ENCODE results near the gene CTDSPL. TPM values are rescaled to one million over a fixed set of nuclear protein-coding genes. Genes with fewer than 3 reads are reported as not detected.
A peak's percentile ranks its signal among the peaks of the same experiment; 100 is the strongest.

CTDSPL gene
- total and polyA plus RNA-seq, 2 donors from 2014 or later = 55.9 to 78.3 TPM

DNA sequence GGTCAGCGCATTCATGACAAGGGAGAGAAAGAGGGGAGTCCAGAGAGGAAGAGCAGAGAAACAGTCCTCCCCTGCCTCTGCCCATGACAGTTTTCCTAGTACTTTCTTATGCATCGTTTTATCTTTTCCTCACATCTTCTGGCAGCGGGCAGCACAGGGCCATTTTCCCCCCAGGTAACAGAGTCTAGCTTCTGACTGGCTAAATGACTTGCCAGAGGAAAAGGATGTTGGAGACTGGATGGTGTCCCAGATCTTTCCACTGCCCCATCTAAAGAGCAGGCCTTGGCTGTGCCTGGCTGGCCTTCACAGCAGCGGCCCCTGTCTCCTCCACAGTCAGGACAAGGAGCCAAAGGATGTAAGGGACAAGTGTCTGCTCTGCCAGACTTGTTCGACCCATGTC is 59.3 kb downstream of the CTDSPL start:
- no peak overlapping the region for H3K4me3 ChIP-seq (ENCODE audit: low read length in 3 of 3)
- no peaks in the 10 kb centered on the region for H3K9me3 ChIP-seq (ENCODE audit: control insufficient read depth in 2 of 3, insufficient read depth in 1 of 3, low read length in 3 of 3)
- FAIRE-seq (no peak), DNase-seq (no peak)
- TF ChIP-seq, protein P1, sequence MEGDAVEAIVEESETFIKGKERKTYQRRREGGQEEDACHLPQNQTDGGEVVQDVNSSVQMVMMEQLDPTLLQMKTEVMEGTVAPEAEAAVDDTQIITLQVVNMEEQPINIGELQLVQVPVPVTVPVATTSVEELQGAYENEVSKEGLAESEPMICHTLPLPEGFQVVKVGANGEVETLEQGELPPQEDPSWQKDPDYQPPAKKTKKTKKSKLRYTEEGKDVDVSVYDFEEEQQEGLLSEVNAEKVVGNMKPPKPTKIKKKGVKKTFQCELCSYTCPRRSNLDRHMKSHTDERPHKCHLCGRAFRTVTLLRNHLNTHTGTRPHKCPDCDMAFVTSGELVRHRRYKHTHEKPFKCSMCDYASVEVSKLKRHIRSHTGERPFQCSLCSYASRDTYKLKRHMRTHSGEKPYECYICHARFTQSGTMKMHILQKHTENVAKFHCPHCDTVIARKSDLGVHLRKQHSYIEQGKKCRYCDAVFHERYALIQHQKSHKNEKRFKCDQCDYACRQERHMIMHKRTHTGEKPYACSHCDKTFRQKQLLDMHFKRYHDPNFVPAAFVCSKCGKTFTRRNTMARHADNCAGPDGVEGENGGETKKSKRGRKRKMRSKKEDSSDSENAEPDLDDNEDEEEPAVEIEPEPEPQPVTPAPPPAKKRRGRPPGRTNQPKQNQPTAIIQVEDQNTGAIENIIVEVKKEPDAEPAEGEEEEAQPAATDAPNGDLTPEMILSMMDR (IDR thresholded peaks at IDR 0.05; ENCODE audit: borderline replicate concordance, extremely low read depth, insufficient read depth) = no peak
- H3K4me1 ChIP-seq (ENCODE audit: control insufficient read depth in 2 of 3, insufficient read depth in 2 of 3, low read depth in 1 of 3, low read length in 3 of 3) = peaks cover 0 to 64% (median 41%) of the 10 kb centered on the region in 3 donors
- intact Hi-C loops (cut with DNase I) = no loop called here
- no peaks in the 10 kb centered on the region for H3K36me3 ChIP-seq (ENCODE audit: control insufficient read depth in 2 of 3, insufficient read depth in 3 of 3, low read length in 3 of 3)
- no peaks in the 10 kb centered on the region for H3K27me3 ChIP-seq (ENCODE audit: control insufficient read depth, insufficient read depth, low read length)
- peak overlapping the region; percentile 5 to 15 for H3K27ac ChIP-seq (ENCODE audit: low read depth in 2 of 2, low read length in 2 of 2)
- H3K9ac ChIP-seq (ENCODE audit: low read length in 3 of 3) = no peak overlapping the region

GRCh38 chr3:37922721-37923568 is 61.3 kb downstream of the CTDSPL start:
- Histone ChIP-seq H3K36me3 (ENCODE audit: control insufficient read depth in 2 of 3, insufficient read depth in 3 of 3, low read length in 3 of 3) (no peaks in the 10 kb centered on the region), H3K27me3 (ENCODE audit: control insufficient read depth, insufficient read depth, low read length) (no peaks in the 10 kb centered on the region), H3K4me3 (ENCODE audit: low read length in 3 of 3) (no peak overlapping the region), H3K4me1 (ENCODE audit: control insufficient read depth in 2 of 3, insufficient read depth in 2 of 3, low read depth in 1 of 3, low read length in 3 of 3) (peaks cover 0 to 63% (median 47%) of the 10 kb centered on the region in 3 donors), H3K27ac (ENCODE audit: low read depth in 2 of 2, low read length in 2 of 2) (peak overlapping the region in 1 of 2 donors; percentile 45), H3K9me3 (ENCODE audit: control insufficient read depth in 2 of 3, insufficient read depth in 1 of 3, low read length in 3 of 3) (no peaks in the 10 kb centered on the region), H3K9ac (ENCODE audit: low read length in 3 of 3) (no peak overlapping the region)
- DNase-seq (no peak), FAIRE-seq (no peak)
- TF ChIP-seq, protein P1 (IDR thresholded peaks at IDR 0.05; ENCODE audit: borderline replicate concordance, extremely low read depth, insufficient read depth) = no peak
- intact Hi-C loops (cut with DNase I) = no loop called here

DNA sequence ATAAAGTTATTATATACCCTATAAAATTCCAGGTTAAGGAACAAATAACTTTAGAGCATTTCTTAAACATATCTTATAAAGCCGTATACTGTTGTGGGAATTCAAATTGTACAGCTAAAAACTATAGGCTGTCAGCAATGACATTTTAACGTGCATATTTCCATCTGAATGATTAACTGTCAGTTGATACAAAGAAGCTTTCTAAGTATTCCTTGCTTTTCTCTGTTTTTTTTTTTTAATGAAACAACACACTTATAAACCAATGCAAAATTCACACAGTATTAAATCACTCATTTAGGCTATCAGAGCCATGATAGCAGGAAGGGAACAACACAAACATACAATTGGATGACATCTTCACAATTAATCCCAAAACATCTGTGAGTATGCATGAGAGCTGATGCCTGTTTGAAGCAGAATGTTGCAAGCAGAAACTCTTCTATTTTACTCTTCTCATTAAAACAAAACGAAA is 61.9 kb downstream of the CTDSPL start:
- intact Hi-C loops (cut with DNase I) = no loop called here
- DNase-seq (no peak), FAIRE-seq (no peak)
- H3K27me3 ChIP-seq (ENCODE audit: control insufficient read depth, insufficient read depth, low read length) = no peaks in the 10 kb centered on the region
- TF ChIP-seq, protein P1 (IDR thresholded peaks at IDR 0.05; ENCODE audit: borderline replicate concordance, extremely low read depth, insufficient read depth) = no peak
- no peaks in the 10 kb centered on the region for H3K9me3 ChIP-seq (ENCODE audit: control insufficient read depth in 2 of 3, insufficient read depth in 1 of 3, low read length in 3 of 3)
- H3K36me3 ChIP-seq (ENCODE audit: control insufficient read depth in 2 of 3, insufficient read depth in 3 of 3, low read length in 3 of 3) = no peaks in the 10 kb centered on the region
- H3K4me1 ChIP-seq (ENCODE audit: control insufficient read depth in 2 of 3, insufficient read depth in 2 of 3, low read depth in 1 of 3, low read length in 3 of 3) = peaks cover 0 to 56% (median 43%) of the 10 kb centered on the region in 3 donors
- H3K4me3 ChIP-seq (ENCODE audit: low read length in 3 of 3) = no peak overlapping the region
- no peak overlapping the region for H3K9ac ChIP-seq (ENCODE audit: low read length in 3 of 3)
- peak overlapping the region in 1 of 2 donors; percentile 5 for H3K27ac ChIP-seq (ENCODE audit: low read depth in 2 of 2, low read length in 2 of 2)

All from kidney (tissue), 14 donors.